NCI-H1694 (cell line): ENCODE results near the gene OTOP2.

ENCODE experiments used
- DNase-seq: peaks from one replicate; lab custom pipeline; 2025; lab: John Stamatoyannopoulos, UW

Gene OTOP2, protein sequence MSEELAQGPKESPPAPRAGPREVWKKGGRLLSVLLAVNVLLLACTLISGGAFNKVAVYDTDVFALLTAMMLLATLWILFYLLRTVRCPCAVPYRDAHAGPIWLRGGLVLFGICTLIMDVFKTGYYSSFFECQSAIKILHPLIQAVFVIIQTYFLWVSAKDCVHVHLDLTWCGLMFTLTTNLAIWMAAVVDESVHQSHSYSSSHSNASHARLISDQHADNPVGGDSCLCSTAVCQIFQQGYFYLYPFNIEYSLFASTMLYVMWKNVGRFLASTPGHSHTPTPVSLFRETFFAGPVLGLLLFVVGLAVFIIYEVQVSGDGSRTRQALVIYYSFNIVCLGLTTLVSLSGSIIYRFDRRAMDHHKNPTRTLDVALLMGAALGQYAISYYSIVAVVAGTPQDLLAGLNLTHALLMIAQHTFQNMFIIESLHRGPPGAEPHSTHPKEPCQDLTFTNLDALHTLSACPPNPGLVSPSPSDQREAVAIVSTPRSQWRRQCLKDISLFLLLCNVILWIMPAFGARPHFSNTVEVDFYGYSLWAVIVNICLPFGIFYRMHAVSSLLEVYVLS

DNA sequence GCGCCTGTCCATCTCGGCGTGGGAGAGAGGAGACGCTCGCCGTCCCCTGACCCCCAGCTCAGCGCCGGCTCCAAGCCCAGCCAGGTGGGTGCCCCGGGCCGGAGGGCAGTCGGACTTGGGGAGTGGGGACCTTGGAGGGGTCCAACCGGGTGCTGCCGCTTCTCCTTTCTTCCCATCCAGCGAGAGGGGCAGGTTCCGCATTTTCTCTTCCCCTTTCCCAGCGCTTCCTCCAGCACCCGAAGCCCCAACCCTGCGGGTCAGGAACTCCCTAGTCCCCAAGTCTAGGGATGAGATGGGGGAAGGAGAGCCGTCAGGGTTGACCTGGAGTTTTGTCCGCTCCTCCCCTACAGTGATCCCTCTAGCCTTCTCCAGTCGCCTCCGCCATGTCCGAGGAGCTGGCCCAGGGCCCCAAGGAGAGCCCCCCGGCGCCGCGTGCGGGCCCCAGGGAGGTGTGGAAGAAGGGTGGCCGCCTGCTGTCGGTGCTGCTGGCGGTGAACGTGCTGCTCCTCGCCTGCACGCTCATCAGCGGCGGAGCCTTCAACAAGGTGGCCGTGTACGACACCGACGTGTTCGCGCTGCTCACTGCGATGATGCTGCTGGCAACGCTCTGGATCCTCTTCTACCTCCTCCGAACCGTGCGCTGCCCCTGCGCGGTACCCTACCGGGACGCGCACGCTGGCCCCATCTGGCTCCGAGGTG, at the start of gene OTOP2:
Gene OTOP2 (plus strand): TSS at position 24 of the 699 bp plus-strand sequence. CDS start 360 bp downstream, at position 384.
- DNase-seq: no peak

DNA sequence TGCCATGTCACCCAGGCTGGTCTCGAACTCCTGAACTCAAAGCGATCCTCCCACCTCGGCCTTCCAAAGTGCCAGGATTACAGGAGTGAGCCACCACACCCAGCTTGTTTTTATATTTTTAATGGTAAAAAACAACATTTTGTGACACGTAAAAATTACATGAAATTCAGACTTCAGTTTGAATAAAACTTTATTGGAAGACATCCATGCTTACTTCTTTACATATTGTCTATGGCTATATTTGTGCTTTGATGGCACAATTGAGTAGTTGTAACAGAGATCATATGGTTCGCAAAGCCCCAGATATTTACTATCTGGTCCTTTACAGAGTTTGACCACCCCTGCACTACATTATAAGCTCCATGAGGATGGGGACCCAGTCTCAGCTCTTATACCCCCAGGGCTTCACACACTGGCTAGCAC, 49.4 kb upstream of the OTOP2 start:
- no peak for DNase-seq

DNA sequence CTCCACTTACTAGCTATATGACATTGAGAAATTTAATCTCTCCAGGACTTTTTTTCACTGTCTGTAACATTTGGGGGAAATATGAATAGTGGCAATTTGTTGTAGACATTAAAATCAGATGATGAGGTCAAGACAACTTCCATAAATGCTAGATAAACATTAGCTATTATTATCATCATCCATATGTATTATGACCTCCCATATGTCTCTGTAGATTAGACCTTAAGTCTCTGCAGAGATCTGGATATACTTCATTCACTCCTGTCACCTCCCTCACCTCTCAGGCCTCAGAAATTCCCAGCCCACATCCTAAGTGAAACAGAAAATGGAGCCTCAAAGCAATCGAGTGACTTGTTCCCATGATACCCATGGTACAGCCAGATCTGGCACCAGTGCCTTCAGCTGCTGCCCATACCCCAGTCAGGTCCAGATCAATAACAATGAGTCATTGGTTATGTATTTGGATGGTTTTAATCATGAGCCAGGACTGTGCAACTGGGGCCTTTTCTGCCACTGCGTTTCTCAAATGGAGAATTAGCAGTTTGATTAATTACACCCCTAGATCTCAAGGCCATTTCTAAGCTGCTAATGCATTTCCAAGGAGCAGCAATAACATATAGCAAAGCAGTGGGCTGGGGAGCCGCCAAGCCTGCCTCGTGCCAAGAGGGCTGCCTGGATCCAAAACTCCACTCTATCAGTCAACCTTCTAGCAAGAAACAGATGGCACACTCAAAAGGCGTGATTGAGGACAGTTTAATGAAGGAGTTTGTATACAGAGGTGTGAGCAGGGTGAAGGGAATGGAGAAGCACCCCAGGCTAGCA, 48.7 kb upstream of the OTOP2 start:
- DNase-seq: peak; percentile 57

DNA sequence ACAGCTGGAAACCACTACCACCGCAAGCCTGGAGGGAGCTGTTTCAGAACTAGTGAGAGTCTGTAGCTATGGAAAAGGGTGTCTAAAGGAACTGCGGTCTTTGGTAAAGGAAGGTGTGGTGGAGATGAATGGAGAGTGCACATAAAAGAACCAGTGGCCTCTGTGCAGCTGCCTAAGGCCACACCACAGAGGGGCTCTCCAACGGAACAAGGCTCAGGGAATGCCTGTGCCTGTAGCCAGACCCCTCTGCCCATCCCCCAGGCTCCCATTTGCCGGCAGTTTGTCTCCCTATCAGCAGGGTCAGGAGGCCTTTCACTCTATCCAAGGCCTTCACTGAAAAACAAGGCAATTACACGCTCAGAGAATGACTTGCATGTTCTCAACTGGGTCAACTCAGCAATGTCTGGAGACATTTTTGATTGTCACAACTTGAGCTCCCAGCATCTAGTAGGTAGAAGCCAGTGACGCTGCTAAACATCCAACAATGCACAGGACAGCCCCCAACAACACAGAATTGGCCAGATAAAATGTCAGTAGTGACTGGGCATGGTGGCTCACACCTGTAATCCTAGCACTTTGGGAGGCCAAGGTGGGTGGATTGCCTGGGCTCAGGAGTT, 48.0 kb upstream of the OTOP2 start:
- no peak for DNase-seq

DNA sequence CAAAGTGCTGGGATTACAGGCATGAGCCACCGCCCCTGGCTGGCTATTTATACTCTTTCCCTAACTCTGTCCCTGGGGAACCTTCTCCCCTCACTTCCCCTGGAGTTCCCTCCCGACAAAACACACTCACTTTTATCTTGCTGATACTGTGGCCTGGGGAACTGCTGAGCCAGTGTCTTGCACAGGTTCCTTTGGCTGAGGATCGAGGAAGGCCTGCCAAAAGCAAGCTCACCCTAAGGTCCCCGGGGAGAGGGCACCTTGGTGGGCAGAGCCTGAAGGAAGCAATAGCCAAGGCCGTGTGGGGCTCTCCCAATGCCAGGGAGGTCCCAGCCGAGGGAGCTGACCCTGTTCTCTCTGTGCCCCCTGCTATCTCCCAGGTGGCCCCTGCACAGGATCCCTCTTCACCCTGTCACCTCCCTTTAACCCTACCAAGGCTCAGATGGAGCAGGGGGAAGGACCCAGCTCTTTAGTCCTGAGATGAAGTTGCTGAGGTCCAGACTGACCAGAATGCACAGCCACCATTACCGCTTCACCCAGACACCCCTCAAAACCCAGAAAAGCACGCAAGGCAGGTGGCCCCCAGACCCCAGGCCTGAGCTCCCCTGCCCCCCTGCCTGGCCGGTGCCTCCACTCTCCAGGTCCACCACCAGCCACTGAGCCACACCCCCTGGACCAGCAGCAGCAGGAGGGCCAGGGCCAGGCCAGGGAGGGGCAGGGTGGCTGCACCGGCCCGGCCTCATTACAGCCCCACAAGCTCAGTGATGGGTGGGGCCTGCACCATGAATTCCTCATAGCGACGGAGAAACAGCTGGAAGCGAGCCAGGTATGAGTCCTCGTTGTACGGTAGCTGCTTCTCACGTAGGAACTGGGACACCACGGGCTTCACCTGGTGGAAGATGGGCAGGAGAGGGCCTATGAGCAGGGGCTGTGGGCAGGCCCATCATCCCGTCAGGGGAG, 46.2 kb upstream of the OTOP2 start:
- no peak for DNase-seq

DNA sequence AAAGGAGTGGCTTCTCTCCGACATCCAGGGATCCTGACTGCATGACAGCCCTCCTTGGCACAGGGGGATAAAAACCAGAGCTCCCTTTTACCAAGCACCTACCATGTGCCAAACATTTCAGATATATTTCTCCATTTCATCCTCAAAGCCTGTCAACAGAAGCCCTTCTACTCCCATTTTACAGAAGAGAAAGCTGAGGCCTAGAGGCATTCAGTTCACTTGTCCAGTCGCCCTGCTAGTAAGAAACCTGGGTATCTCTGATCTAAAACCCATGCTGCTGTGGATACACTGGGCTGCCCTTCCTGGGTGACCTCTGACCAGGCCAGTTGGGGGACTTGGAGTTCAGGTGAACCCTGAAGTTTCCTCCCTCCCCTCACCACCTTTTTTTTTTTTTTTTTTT, 45.4 kb upstream of the OTOP2 start:
- no peak for DNase-seq

DNA sequence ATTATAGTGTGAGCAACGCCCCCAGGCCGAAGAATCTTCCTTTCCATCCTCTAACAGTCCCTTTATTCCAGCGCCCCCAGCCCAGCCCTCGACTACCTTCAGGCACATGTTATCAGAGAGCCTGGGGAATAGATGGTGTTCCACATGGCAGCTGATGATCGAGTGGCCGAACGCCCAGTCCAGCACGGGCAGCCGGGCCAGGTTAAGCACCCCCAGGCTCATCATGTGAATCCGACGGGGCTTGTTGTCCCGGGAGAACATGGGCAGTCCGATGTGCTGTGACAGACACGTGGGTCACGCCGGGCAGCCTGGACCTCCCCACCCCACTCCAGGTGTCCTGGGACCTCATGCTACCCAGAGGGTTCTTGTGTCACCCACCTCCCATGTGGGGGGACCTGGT, 44.8 kb upstream of the OTOP2 start:
- DNase-seq: no peak

DNA sequence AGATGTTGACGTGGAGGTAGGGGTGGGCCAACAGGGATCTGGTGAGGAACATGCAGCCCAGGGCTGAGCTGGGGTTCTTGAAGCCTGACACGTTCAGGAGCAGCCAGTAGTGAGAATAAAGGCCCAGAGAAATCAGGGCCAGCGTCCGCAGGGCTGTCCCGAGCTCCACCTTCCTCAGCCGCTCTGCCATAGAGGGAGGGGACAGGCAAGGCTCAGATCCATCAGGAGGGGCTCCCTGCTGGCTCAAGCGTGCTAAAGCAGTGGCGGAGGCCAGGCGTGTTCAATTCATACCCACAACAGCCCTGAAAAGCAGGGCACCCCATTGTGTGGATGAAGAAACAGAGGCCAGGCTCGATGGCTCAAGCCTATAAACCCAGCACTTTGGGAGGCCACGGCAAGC, 43.0 kb upstream of the OTOP2 start:
- no peak for DNase-seq

DNA sequence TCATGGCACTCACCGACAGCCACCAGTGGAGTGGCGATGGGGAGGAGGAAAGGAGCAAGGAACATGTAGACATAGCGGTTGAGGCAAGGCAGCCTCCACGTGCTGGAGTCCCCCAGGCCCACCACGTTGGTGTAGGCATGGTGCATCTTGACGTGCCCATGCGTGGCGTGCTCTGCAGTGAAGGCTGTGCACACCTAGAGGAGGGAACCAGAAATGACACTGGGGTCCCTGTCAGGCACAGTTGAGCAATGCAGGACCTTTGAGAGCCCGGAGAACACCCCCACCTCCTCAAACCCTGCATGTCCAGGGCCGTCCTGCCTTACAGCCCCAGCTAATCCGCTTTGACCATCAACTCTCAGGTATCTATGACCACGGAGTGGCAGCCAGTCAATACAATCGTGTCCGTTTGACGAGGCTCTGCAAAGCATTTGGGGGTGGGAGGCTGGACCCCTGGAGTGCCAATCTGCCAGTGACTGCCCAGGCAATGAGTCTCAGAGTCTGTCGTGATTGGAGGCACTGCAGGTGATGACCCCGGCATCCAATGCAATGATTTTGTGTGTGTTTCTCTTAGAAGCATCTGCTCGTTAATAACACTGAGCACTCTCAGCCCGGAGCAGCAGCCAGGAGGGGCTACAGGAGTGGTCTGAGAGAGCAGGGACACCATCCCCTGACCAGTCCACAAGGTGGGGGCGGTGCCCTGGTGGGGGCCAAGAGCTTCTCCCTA, 41.4 kb upstream of the OTOP2 start:
- no peak for DNase-seq

DNA sequence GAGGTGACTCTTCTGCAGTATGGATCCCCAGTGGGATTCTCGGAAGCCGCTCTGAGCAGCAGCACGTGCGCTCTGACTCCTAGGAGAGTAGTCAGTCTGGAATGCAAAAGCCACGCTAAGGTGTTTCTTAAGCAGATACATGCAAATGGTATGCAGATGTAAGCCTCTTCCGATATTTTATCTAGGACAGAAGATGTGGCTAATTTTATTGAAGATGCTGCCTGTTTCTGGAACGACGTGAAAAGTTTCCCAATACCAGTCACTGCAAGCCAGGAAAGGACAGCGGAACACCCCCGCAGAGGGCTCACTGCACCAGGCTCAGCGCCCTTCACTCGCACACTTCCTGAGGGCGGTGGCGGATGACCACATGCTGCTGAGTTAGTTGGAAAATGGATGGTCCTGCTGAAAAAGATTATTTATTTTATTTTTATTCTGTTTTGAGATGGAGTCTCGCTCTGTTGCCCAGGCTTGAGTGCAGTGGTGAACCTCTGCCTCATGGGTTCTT, 40.8 kb upstream of the OTOP2 start:
- no peak for DNase-seq

DNA sequence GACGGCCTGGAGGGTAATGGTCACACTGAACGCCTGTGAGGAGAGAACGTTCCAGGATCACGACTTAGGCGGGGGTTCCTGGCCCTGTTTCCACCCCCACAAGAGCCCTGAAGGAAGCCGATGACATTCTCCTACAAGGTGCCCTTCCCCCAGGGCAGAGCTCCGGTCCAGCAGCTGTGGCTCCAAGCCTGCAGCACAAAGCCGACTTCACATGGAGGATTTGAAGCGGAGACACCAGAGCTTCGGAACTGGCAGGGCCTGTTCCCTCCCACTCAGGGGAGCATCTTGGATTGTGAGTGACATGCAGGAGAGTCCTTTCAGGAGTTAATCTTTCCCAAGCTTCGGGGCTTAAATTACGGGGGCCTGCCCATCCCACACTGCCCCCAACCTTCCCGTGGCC, 35.6 kb upstream of the OTOP2 start:
- no peak for DNase-seq

DNA sequence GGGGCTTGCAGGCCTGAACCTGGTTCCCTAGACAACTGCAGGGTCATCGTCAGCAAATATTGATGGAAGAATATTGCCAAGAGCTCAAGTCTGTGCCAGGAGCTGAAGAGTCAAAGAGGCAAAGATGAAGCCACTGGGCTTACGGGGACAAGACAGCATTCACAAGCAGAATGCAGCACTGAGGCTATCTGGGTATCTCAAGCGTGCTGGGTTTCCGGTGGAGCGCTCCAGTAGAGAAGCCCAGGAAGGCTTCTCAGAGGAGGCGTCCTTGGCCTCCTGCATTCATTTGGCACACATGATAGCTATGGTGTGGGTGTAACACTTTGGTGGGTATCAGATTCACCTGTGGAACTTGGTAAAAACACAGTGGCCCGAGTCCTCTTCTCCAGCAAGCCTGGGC, 33.5 kb upstream of the OTOP2 start:
- no peak for DNase-seq

DNA sequence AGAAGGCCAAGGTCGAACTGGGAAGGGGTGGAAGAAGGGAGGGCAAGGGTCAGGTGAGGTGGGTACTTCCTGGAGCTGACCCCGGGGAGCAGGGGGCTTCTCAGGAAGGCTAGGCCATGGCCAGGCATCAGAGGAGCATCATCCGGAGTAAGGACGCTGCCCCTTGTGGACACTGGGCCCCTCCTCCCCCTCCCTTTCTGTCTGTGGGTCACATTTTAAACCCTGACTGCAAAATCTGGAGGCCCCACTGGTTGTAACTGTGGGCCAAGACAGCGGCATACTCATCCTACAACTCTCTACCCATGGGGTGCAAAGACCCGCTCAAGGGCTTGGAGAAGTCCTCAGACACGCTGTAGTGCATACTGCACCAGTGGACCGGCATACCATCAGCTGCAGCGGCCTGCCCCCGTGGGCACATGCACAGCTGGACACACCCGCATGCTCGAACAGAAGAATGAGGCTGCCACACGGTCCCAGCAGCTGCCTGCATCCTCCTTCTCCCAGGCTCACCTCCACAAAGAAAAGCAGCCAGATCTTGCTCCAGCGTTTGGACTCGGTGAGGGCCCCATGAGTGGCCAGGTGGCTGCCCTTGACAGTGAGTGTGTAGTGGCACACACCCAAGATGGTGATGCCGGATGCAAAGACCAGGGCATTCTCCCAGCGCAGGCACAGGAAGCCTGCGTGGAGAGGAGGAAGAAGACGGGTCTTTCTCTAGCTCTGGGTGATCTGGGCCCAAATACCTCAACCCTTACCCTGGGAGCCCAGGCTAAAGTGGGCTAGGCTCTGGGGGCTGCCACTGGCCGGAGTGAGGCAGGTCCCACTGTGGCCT, 31.8 kb upstream of the OTOP2 start:
- no peak for DNase-seq

DNA sequence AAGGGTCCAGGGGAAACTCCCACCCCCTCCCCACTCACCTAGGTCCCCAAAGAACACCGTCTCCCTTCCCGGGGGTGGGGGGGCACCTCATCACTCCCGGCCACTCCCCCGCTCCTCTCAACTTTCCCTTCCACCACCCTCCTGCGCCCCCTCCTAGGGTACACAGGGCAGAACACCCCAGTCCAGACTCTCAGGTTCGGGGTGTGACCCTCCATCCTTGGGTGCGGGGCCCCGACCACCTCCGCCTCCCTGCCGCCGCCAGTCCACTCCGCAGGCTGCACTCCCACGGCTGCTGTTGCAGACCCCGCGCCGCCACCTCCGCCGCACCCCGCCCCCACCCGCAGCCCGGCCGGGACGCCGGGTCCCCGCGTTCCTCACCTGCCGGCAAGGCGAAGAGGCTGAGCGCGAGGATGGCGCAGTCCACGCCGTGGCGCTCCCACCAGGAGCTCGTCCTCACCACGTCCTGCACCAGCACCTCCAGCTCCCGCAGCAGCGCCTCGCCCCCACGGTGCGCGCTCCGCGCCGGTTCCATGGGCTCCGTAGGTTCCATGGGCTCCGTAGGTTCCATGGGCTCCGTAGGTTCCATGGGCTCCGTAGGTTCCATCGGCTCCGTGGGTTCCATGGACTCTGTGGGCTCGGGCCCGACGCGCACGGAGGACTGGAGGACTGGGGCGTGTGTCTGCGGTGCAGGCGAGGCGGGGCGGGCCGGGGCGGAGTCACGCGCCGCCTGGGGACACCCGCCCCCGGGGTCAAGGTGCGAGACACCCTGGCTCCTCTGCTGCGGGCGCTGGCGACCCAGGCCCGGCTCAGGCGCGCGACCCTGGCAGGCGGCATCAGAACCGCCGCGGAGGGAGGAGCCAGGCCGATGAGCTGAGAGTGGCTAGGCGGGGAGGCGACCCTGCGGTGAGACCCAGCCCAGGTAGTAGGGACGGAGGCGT, 30.8 kb upstream of the OTOP2 start, which contains the start of gene FADS6:
Gene FADS6 (minus strand): TSS at position 660 of the 938 bp plus-strand sequence. CDS start 38 bp downstream, at position 622.
- DNase-seq: no peak

DNA sequence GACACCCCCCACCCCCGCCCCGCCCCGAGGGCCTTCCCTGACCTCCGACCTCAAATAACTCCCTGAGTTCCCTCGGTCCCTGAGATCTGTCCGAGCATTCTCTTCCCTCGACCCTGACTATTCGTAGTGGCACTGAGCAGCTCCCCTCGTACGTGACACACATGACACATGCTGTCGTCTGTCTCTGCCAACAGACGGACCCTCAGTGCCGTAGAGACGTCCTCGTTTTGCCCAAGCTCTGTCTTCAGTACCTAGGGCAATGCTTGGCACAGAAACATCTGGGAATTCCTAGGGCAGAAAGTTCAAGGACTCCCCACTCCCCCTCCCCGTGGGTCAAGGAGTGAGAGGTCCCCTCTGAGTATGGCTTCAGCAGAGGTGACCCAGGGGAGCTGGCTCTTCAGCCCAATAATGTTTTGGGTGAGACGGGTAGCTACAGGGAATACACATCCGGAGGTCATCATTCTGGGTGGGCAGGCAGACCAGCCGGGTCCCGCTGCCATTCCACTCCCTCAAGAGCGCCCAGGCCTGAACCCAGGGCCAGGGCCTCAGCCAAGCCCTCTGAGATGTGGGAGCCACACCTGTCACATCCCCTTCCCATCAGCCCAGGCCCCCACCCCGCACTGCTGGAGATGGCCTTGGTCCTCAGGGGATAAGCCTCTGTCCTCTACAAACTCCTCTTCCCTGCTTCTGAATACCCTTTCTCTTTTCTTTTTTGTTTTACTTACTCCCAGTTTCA, 30.0 kb upstream of the OTOP2 start:
- DNase-seq: no peak

DNA sequence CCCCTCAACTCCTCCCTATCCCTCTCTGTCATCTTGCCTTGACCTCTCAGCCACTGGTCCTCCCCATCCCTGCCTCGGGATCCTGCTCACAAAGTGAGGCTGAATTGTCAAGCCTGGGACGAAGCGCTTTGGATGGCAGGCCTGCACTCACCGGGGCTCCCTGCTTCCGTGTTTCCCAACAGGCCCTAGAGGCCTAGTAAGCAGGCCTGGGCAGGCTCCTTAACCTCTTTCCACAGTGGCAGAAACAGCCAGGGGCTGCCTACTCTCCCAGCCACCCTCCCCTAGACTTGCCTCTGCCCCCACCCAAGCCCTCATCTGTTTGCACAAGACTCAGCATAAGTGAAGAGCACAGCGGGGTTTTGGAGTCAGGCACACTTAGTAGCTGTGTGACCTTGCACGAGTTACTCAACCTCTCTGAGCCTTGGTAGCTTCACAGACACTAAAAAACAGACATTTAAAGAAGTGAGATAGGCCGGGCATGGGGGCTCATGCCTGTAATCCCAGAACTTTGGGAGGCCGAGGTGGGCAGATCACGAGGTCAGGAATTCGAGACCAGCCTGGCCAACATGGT, 25.6 kb upstream of the OTOP2 start:
- DNase-seq: no peak

DNA sequence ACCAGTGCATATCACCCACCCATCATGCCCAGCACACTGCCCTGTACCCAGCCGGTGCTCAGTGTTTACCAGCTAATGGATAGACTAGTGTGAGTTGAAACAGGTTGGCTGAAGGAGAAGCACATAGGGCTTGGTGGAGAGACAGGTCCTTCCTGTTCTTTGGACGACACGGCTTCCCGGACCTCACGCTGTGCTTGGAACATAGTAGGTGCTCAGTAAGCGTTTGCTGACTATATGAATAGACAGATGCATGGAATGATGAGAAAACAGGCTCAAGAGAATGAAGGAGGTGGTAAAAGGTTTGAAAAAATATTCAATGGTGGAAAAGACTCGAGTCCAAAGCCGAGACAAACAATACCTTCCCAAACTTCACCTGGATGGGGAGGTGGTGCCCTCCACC, 23.9 kb upstream of the OTOP2 start:
- DNase-seq: no peak
